HepG2 (cell line): Measurements from ENCODE around the gene CTU2. TPM values are rescaled to one million over a fixed set of nuclear protein-coding genes. Genes with fewer than 3 reads are reported as not detected.

Experiments
- ATAC-seq: fragments of 200-7000 bp; cut with Tn5 transposase; 3 replicates; pipeline ENCODE4 v1.9.1; 2020; ENCODE audit warnings: mild to moderate bottlenecking, moderate library complexity
- BruUV-seq: library from RNA; stranded (reverse); fragments of 400-500 nt; replicated peaks from 2 replicates; lab custom pipeline; 2021; lab: Mats Ljungman, UMichigan
- CTCF ChIA-PET: fragments of 300-600 bp; formaldehyde crosslinking; extraction: SDS; loops from one replicate; lab custom pipeline; 2021; ENCODE audit warnings: low total read pairs, inconsistent platforms, low intra/inter-chr PET ratio; lab: Yijun Ruan, JAX
- POLR2A ChIA-PET: fragments of 350-600 bp; sonication (Branson Sonifier 250); formaldehyde crosslinking; loops from one replicate; lab custom pipeline; 2020; ENCODE audit warnings: antibody characterized with exemption, inconsistent platforms; lab: Yijun Ruan, JAX
- DNase-seq: peaks from one replicate; pipeline ENCODE4 v3.0.0-alpha.2; 2015; ENCODE audit warnings: low spot score
- FAIRE-seq: peaks from 3 replicates; lab custom pipeline; 2011; peaks lifted over from hg19 to GRCh38; lab: Jason Lieb, UNC
- H2AFZ ChIP-seq: one replicate; pipeline ENCODE4 v1.6.1; 2011; ENCODE audit warnings: low read length, inconsistent platforms
- H3K27ac ChIP-seq: fragments of 300-600 bp; 3 replicates; pipeline ENCODE4 v1.8.0; 2011; ENCODE audit warnings: mixed run types, mild to moderate bottlenecking, mixed read lengths, low read length, inconsistent platforms; ENCODE audit not compliant: insufficient read depth; ENCODE audit errors: extremely low read length
- H3K27me3 ChIP-seq, 2 experiments: fragments of 200-600 bp in 1 of 2; 2 replicates in 1 of 2; 3 replicates in 1 of 2; pipeline versions ENCODE4 v1.6.0 to v1.8.0; 2011; ENCODE audit warnings: low read length in 2 of 2, mild to moderate bottlenecking in 2 of 2, moderate library complexity in 2 of 2, inconsistent platforms in 1 of 2; ENCODE audit not compliant: insufficient read depth in 2 of 2, control insufficient read depth in 1 of 2
- H3K36me3 ChIP-seq, 2 experiments: fragments of 200-600 bp in 1 of 2; replicated peaks in 1 of 2; 2 replicates in 1 of 2; 3 replicates in 1 of 2; pipeline versions ENCODE4 v1.5.1 to v1.8.0; 2011; ENCODE audit warnings: low read length in 2 of 2, inconsistent platforms in 1 of 2; ENCODE audit not compliant: insufficient read depth in 2 of 2, control insufficient read depth in 1 of 2
- H3K4me1 ChIP-seq: 2 replicates; pipeline ENCODE4 v1.5.1; 2012; ENCODE audit warnings: low read length, inconsistent platforms; ENCODE audit not compliant: insufficient read depth
- H3K4me2 ChIP-seq: 2 replicates; pipeline ENCODE4 v1.6.0; 2011; ENCODE audit warnings: low read depth, low read length, inconsistent platforms
- H3K4me3 ChIP-seq, 3 experiments: fragments of 200-600 bp in 1 of 3; sonication (generic), shearing (Covaris generic) in 1 of 3; replicated peaks in 1 of 3; 2 replicates each; pipeline ENCODE4 v1.5.1; 2011 to 2016; ENCODE audit warnings: low read length in 3 of 3, inconsistent platforms in 2 of 3, low read depth in 2 of 3, mild to moderate bottlenecking in 2 of 3, control low read depth in 1 of 3, mixed read lengths in 1 of 3; ENCODE audit not compliant: insufficient read depth in 1 of 3
- H3K79me2 ChIP-seq: one replicate; pipeline ENCODE4 v1.6.1; 2011; ENCODE audit warnings: low read length, inconsistent platforms; ENCODE audit not compliant: insufficient read depth
- H3K9ac ChIP-seq: 2 replicates; pipeline ENCODE4 v1.6.0; 2011; ENCODE audit warnings: mild to moderate bottlenecking, low read depth, low read length, inconsistent platforms; ENCODE audit not compliant: insufficient read depth
- H3K9me3 ChIP-seq: 2 replicates; pipeline ENCODE4 v1.5.1; 2012; ENCODE audit warnings: mild to moderate bottlenecking, low read length
- H4K20me1 ChIP-seq: 2 replicates; pipeline ENCODE4 v1.6.0; 2011; ENCODE audit warnings: inconsistent platforms, mild to moderate bottlenecking, low read length, moderate library complexity; ENCODE audit not compliant: insufficient read depth
- ELF3 ChIP-seq: IDR thresholded peaks from 2 replicates; pipeline ENCODE4 v1.6.1; 2016; ENCODE audit warnings: missing genetic modification reagents, missing compliant biosample characterization
- MAFG ChIP-seq: sonication (generic); formaldehyde crosslinking; IDR thresholded peaks from 2 replicates; pipeline ENCODE4 v1.5.1; 2020; ENCODE audit warnings: mild to moderate bottlenecking, missing genetic modification reagents
- MLXIP ChIP-seq: sonication (generic); formaldehyde crosslinking; IDR thresholded peaks from 2 replicates; pipeline ENCODE4 v1.9.0; 2021; ENCODE audit warnings: missing genetic modification reagents, borderline replicate concordance
- NR2F6 ChIP-seq, 2 experiments: IDR thresholded peaks; 2 replicates each; pipeline ENCODE4 v1.6.1; 2016; ENCODE audit warnings: antibody characterized with exemption in 1 of 2, mild to moderate bottlenecking in 1 of 2
- STAG1 ChIP-seq: sonication (generic); formaldehyde crosslinking; IDR thresholded peaks from 2 replicates; pipeline ENCODE4 v1.4.0; 2020; ENCODE audit warnings: missing genetic modification reagents
- TRAFD1 ChIP-seq: sonication (generic); formaldehyde crosslinking; IDR thresholded peaks from 2 replicates; pipeline ENCODE4 v1.5.1; 2020; ENCODE audit warnings: missing genetic modification reagents, mild to moderate bottlenecking, borderline replicate concordance
- ZBTB21 ChIP-seq: sonication (generic); formaldehyde crosslinking; IDR thresholded peaks from 2 replicates; pipeline ENCODE4 v1.4.0; 2020; ENCODE audit warnings: missing genetic modification reagents
- ZNF260 ChIP-seq: sonication (generic); formaldehyde crosslinking; IDR thresholded peaks from 2 replicates; pipeline ENCODE4 v1.4.0; 2020; ENCODE audit warnings: missing genetic modification reagents, low read depth, mild to moderate bottlenecking, borderline replicate concordance
- whole genome bisulfite sequencing: methylation state at CpG from one replicate; pipeline ENCODE4 v1.1.6; 2017; ENCODE audit warnings: low lambda C conversion rate; 5-methylcytosine and 5-hydroxymethylcytosine counted together
- in situ Hi-C: cut with HindIII; loops from 2 replicates; pipeline ENCODE4 v1.10.0; 2017; ENCODE audit warnings: low pct_unique_long_range_greater_than_20kb; ENCODE audit not compliant: extremely low pct_ligation_motif_present
- intact Hi-C: fragments of 100-400 bp; cut with micrococcal nuclease; formaldehyde crosslinking; loops from one replicate; pipeline ENCODE4 v1.10.0; 2022; ENCODE audit not compliant: unreplicated experiment
- polyA plus RNA-seq, 8 experiments: library from polyadenylated mRNA; depleted of rRNA in 3 of 8; stranded (reverse) in 7 of 8; unstranded in 1 of 8; fragments of >200 nt; fragmentation: Illumina TruSeq in 4 of 8; extraction: Trizol in 4 of 8; gene quantifications; 2 replicates each; pipeline versions ENCODE4 v1.2.1 to v1.2.3, GENCODE V29; 2011 to 2016; ENCODE audit warnings: low read depth in 4 of 8, missing spikeins in 1 of 8, mixed read lengths in 1 of 8; ENCODE audit not compliant: insufficient read depth in 1 of 8
- total RNA-seq, 5 experiments: library from RNA; depleted of rRNA; stranded (reverse); fragments of >200 nt; fragmentation: Illumina TruSeq; extraction: Trizol; gene quantifications; 2 replicates each; pipeline ENCODE4 v1.2.3, GENCODE V29; 2016; ENCODE audit warnings: low read depth in 1 of 5
- TF ChIP-seq, protein P1 (sequence below): sonication (generic); formaldehyde crosslinking; IDR thresholded peaks from 2 replicates; pipeline ENCODE4 v1.4.0; 2020; ENCODE audit warnings: mild to moderate bottlenecking, missing genetic modification reagents

CTU2 gene
- total and polyA plus RNA-seq, 2 of the 13 experiments (the other 11 are each of a cell fraction or from before 2014, with no cell fraction given): 13.3 to 21.9 TPM

GRCh38 chr16:88746506-88746905, 40.2 kb downstream of the CTU2 start:
- DNase-seq: no peak
- Histone ChIP-seq H2AFZ (no peak overlapping the region), H3K9ac (no peak overlapping the region), H3K27ac (no peak overlapping the region), H3K4me3 (no peak overlapping the region), H3K79me2 (no peaks in the 10 kb centered on the region), H3K4me2 (no peak overlapping the region), H4K20me1 (peaks cover 5% of the 10 kb centered on the region), H3K4me1 (no peaks in the 10 kb centered on the region), H3K27me3 (no peaks in the 10 kb centered on the region; a peak in 1 of 5 replicates), H3K36me3 (peaks cover 18 to 20% of the 10 kb centered on the region in 2 experiments; a peak in 4 of 5 replicates), H3K9me3 (no peaks in the 10 kb centered on the region)
- ChIA-PET CTCF (no interaction called here), POLR2A (no interaction called here)
- in situ Hi-C loops (no loop called here), intact Hi-C loops (no loop called here)
- ATAC-seq: no peak
- no peak for TF ChIP-seq TRAFD1 (CRISPR knock-in tag)
- no peak for TF ChIP-seq NR2F6 (IDR thresholded peaks at IDR 0.05)
- no peak for TF ChIP-seq NR2F6 (CRISPR knock-in tag; IDR thresholded peaks at IDR 0.05)
- WGBS: 87% methylated on average over 16 of the region's 17 CpGs
- no TSS peak for BruUV-seq
- no peak for FAIRE-seq

DNA sequence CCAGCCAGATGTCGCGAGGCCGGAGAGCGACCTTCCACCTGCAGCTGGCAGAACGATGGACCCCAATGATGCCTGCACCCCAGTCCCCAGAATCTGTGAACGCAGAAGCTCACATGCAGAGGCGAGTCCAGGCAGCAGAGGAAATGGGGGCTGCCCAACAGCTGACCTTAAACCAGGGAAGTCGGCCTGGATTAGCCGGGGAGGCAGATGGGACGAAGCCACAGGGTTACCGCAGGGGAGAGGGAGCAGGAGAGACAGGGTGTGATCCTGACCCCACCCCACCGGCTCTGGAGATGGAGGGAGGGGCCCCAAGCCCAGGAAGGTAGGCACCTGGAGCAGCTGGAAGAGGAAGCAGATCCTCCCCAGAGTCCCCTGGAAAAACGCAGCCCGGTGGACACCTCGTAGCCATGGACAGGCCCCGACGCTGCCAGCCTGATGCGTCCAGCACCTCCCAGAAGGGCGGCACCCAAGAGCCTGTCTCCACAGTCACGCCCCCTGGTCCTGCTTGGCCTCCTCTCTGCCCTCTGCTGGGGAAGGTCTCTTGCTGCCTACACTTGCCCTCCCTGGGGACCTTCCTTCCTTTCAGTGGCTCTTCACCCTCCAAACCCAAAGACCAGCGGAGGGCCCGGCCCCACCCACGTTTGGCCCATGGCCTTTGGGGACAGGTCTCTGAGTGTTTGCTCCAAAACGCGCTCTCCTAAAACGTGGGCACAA, 41.4 kb downstream of the CTU2 start:
- H3K27ac ChIP-seq: no peak overlapping the region
- H3K4me2 ChIP-seq: no peak overlapping the region
- H3K4me1 ChIP-seq: no peaks in the 10 kb centered on the region
- ChIA-PET POLR2A (no interaction called here), CTCF (interaction anchor here (1.5 to 1.8 kb wide), 2 partner anchors 36 to 91 kb away, joined by 4 to 12 read pairs; no protein-coding TSS in a partner anchor)
- intact Hi-C loops: loop anchor here (1.0 kb wide), 1 partner anchor 24 kb away; no protein-coding TSS in a partner anchor
- FAIRE-seq: peak; percentile 64
- H3K4me3 ChIP-seq: no peak overlapping the region
- no TSS peak for BruUV-seq
- peak; percentile 66 for DNase-seq
- in situ Hi-C loops: no loop called here
- no peaks in the 10 kb centered on the region for H3K9me3 ChIP-seq
- H3K9ac ChIP-seq: no peak overlapping the region
- H3K27me3 ChIP-seq: no peaks in the 10 kb centered on the region; a peak in 1 of 5 replicates
- WGBS: 93% methylated on average over 18 of the region's 26 CpGs
- no peak overlapping the region for H2AFZ ChIP-seq
- H3K79me2 ChIP-seq: no peaks in the 10 kb centered on the region
- peaks cover 11 to 15% of the 10 kb centered on the region in 2 experiments; a peak in 4 of 5 replicates for H3K36me3 ChIP-seq
- ATAC-seq: peak; percentile 68
- H4K20me1 ChIP-seq: peaks cover 5% of the 10 kb centered on the region
- TF ChIP-seq ZNF260: no peak
- TF ChIP-seq ELF3: no peak
- peak; percentile 27; the same call in 1 of the 2 replicates for TF ChIP-seq STAG1 (CRISPR knock-in tag)
- TF ChIP-seq, protein P1, sequence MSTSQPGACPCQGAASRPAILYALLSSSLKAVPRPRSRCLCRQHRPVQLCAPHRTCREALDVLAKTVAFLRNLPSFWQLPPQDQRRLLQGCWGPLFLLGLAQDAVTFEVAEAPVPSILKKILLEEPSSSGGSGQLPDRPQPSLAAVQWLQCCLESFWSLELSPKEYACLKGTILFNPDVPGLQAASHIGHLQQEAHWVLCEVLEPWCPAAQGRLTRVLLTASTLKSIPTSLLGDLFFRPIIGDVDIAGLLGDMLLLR (CRISPR knock-in tag): no peak
- no peak for TF ChIP-seq ZBTB21 (CRISPR knock-in tag)
- TF ChIP-seq MLXIP: no peak
- TF ChIP-seq MAFG: no peak
